GM23248 (cell line): ENCODE results near the gene PREX1.
"Not testable (repeated sequence)": the region's sequence is repeated elsewhere in the genome, so short reads cannot be mapped to it uniquely, and the experiment has no call there.

Experiments used
- EZH2 ChIP-seq: fragments of 200-600 bp; sonication (generic); IDR thresholded peaks from 2 replicates; pipeline ENCODE4 v1.6.1; 2018; ENCODE audit warnings: antibody characterized with exemption, mild to moderate bottlenecking; ENCODE audit not compliant: insufficient read depth, poor library complexity, severe bottlenecking
- EZH2phosphoT487 ChIP-seq: fragments of 200-600 bp; sonication (generic); IDR thresholded peaks from 2 replicates; pipeline ENCODE4 v1.6.1; 2018; ENCODE audit warnings: antibody characterized with exemption, moderate library complexity, mild to moderate bottlenecking, low read depth; ENCODE audit not compliant: insufficient read depth

- TF ChIP-seq EZH2, EZH2phosphoT487: not testable (repeated sequence)
Measured at GRCh38 chr20:48598303-48598941, 229.4 kb downstream of the PREX1 start.
